Amygdala (tissue), 56 donors: Measurements from ENCODE around the gene LAMTOR4.
"Not testable (repeated sequence)": the region's sequence is repeated elsewhere in the genome, so short reads cannot be mapped to it uniquely, and the experiment has no call there.

Experiments used
- DNase-seq, 56 donors: peaks; one replicate each; lab custom pipeline; 2025; lab: John Stamatoyannopoulos, UW

Gene LAMTOR4

DNA sequence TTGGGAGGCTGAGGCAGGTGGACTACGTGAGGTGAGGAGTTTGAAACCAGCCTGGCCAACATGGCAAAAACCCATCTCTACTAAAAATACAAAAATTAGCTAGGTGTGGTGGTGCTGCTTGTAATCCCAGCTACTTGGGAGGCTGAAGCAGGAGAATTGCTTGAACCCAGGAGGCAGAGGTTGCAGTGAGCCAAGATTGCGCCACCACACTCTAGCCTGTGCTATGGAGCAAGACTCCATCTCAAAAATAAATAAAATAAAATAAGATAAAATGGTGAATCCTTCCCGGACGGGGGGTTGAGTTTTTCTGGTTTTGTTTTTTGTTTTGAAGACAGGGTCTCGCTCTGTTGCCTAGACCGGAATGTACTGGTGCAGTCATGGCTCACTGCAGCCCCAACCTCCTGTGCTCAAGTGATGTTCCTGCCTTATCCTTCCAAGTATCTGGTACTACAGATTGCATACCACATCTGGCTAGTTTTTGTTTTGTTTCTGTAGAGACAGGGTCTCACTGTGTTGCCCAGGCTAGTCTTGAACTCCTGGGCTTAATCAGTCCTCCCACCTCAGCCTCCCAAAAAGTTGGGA is 43.7 kb downstream of the LAMTOR4 start:
- not testable (repeated sequence) for DNase-seq

DNA sequence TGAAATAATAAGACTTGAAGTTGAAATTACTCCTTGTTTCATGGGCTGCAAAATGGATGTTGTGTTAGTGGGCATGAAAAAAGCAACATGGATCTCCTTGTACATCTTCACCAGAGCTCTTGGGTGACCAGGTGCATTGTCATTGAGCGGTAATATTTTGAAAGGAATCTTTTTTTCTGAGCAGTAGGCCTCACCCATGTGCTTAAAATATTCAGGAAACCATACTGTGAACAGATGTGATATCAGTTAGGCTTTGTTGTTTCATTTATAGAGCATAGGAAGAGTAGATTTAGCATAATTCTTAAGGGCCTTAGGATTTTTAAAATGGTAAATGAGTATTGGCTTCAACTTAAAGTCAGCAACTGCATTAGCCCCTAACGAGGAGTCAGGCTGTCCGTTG is 44.3 kb downstream of the LAMTOR4 start:
- DNase-seq: no peak

DNA sequence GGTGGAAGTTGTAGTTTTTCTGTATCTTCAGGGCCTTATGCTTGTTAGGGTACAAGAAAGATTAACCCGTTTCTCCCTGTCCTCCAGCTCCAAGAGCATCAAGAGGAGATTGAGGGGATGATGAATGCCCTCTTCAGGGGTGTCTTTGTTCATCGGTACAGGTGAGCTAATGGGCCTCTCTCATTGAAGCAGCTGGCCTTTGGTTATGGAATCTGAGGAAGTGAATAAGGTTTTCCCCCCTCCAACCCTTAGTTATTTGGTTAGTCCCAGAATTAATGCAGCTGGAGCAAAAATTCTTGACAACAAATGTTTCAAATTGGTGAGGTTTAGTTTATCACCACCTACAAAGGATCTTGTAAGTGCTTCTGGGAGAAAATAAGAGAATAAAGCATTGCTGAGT is 46.5 kb downstream of the LAMTOR4 start:
- no peak for DNase-seq

DNA sequence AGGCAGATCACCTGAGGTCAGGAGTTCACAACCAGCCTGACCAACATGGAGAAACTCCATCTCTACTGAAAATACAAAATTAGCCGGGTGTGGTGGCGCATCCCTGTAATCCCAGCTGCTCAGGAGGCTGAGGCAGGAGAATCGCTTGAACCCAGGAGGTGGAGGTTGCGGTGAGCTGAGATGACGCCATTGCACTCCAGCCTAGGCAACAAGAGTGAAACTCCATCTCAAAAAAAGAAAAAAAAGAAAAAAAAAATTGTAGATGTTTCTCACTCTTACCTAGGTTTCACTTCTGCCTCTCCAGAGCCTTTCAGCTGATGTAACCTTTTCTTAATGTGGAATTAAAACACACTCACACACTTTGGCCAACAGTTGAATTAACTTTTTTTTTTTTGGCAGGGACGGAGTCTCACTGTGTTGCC is 47.2 kb downstream of the LAMTOR4 start:
- DNase-seq: not testable (repeated sequence)

DNA sequence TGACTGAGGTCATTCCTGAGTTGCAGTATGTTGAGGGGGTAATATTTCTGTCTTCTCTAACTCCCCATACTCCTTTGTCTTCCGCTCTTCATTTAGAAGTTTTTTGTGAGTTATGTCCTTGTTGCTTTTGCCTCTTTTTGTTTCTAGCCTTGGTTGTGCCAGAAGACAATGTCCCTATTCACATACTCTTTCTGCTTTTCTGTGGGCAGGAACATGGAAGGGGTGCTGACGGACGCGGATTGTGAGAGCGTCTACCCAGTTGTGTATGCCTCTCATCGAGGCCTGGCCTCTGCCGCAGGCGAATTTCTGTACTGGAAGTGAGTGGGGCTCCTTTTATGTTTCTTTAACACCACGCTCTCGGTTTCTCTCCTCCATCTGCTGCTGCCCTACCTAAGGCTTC is 49.5 kb downstream of the LAMTOR4 start:
- DNase-seq: no peak

DNA sequence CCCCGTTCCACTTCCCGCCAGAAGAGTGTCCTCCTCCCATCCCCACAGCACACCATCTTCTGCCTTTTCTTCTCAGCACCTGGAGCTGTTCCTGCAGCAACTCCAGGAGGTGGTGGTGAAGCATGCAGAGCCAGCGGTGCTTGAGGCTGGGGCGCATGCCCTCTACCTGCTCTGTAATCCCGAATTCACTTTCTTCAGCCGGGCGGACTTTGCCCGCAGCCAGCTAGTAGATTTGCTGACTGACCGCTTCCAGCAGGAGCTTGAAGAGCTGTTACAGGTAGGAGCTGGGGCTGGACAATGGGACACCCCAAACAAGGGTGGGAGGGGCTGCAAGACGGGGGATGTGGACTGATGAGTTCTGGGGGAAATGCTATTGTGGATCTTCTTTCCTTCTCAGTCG is 52.0 kb downstream of the LAMTOR4 start:
- DNase-seq: no peak
